GM19324 (cell line): ENCODE measurements around the gene ARIH2.
A peak's percentile ranks its signal among the peaks of the same experiment; 100 is the strongest.

Experiments used
- ATAC-seq: cut with Tn5 transposase; IDR thresholded peaks from one replicate; pipeline ENCODE4 v1.9.1; 2021; ENCODE audit warnings: mild to moderate bottlenecking, moderate library complexity; ENCODE audit not compliant: unreplicated experiment, low FRiP score

Gene ARIH2

GRCh38 chr3:49028673-49029562, 110.3 kb downstream of the ARIH2 start, which contains the start of gene IMPDH2:
Gene IMPDH2, minus strand, starts transcription at chr3:49029398. Its CDS starts 48 bp downstream, at chr3:49029350.
- ATAC-seq = peak; percentile 93

- ATAC-seq = no peak
These were observed 110.9 kb downstream of the ARIH2 start for GRCh38 chr3:49029563-49029884.

GRCh38 chr3:49030321-49030720, 111.7 kb downstream of the ARIH2 start:
- ATAC-seq = no peak

- ATAC-seq = no peak
These were observed 114.1 kb downstream of the ARIH2 start for GRCh38 chr3:49032646-49033304.

- no peak for ATAC-seq
These were observed 116.0 kb downstream of the ARIH2 start for GRCh38 chr3:49034650-49035049.

GRCh38 chr3:49035281-49035680, 116.6 kb downstream of the ARIH2 start:
- ATAC-seq = no peak
